ENCODE results near the gene CFDP1. TPM values are rescaled to one million over a fixed set of nuclear protein-coding genes. Genes with fewer than 3 reads are reported as not detected.

The CFDP1 gene
- total and polyA plus RNA-seq, 2 of the 13 experiments (the other 11 are each of a cell fraction or from before 2014, with no cell fraction given) = 78.6 to 153 TPM

- peak; percentile 98 for TF ChIP-seq ZSCAN31 (CRISPR knock-in tag; IDR thresholded peaks at IDR 0.05; ENCODE audit: low read depth)
- TF ChIP-seq GABPB1 (CRISPR knock-in tag; IDR thresholded peaks at IDR 0.05) = peak; percentile 88
- TF ChIP-seq NFE2L1 (CRISPR knock-in tag; IDR thresholded peaks at IDR 0.05; ENCODE audit: borderline replicate concordance) = no peak
- TF ChIP-seq IRF2 (CRISPR knock-in tag; IDR thresholded peaks at IDR 0.05) = peak; percentile 97
- TF ChIP-seq ZNF101 (CRISPR knock-in tag; IDR thresholded peaks at IDR 0.05; ENCODE audit: borderline replicate concordance, low read depth) = no peak
- peak; percentile 85 for TF ChIP-seq CEBPG (CRISPR knock-in tag; IDR thresholded peaks at IDR 0.05)
- TF ChIP-seq ZFP36L1 (CRISPR knock-in tag; IDR thresholded peaks at IDR 0.05) = peak; percentile 83; the same call in 1 of the 2 replicates
- peak; percentile 90 for TF ChIP-seq AGO2 (optimal IDR thresholded peaks at IDR 0.05; ENCODE audit: low read depth, low read length)
- no peak for TF ChIP-seq FOXM1 (CRISPR knock-in tag; IDR thresholded peaks at IDR 0.05)
- TF ChIP-seq ZNF12 (CRISPR knock-in tag; IDR thresholded peaks at IDR 0.05) = no peak
- 0 out of 2 replicates have a peak, but pooled peaks have one; percentile 67 for TF ChIP-seq ELF4 (CRISPR knock-in tag; IDR thresholded peaks at IDR 0.05; ENCODE audit: borderline replicate concordance)
- TF ChIP-seq XRCC5 (optimal IDR thresholded peaks at IDR 0.05; ENCODE audit: low read length) = peak; percentile 100
- peak; percentile 45; the same call in 1 of the 2 replicates for TF ChIP-seq ZNF362 (CRISPR knock-in tag; IDR thresholded peaks at IDR 0.05; ENCODE audit: borderline replicate concordance)
- TF ChIP-seq EHMT2 (IDR thresholded peaks at IDR 0.05; ENCODE audit: borderline replicate concordance, low read depth, low read length) = no peak; the same call in 1 of the 2 replicates
- TF ChIP-seq, protein P1, sequence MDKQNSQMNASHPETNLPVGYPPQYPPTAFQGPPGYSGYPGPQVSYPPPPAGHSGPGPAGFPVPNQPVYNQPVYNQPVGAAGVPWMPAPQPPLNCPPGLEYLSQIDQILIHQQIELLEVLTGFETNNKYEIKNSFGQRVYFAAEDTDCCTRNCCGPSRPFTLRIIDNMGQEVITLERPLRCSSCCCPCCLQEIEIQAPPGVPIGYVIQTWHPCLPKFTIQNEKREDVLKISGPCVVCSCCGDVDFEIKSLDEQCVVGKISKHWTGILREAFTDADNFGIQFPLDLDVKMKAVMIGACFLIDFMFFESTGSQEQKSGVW (CRISPR knock-in tag; IDR thresholded peaks at IDR 0.05; ENCODE audit: borderline replicate concordance) = 0 out of 2 replicates have a peak, but pooled peaks have one; percentile 70
- peak; percentile 90 for TF ChIP-seq ZMYM3 (CRISPR knock-in tag; IDR thresholded peaks at IDR 0.05)
- TF ChIP-seq TP53 (CRISPR knock-in tag; conservative IDR thresholded peaks at IDR 0.05) = 0 out of 2 replicates have a peak, but pooled peaks have one; percentile 56
- TF ChIP-seq, protein P2, sequence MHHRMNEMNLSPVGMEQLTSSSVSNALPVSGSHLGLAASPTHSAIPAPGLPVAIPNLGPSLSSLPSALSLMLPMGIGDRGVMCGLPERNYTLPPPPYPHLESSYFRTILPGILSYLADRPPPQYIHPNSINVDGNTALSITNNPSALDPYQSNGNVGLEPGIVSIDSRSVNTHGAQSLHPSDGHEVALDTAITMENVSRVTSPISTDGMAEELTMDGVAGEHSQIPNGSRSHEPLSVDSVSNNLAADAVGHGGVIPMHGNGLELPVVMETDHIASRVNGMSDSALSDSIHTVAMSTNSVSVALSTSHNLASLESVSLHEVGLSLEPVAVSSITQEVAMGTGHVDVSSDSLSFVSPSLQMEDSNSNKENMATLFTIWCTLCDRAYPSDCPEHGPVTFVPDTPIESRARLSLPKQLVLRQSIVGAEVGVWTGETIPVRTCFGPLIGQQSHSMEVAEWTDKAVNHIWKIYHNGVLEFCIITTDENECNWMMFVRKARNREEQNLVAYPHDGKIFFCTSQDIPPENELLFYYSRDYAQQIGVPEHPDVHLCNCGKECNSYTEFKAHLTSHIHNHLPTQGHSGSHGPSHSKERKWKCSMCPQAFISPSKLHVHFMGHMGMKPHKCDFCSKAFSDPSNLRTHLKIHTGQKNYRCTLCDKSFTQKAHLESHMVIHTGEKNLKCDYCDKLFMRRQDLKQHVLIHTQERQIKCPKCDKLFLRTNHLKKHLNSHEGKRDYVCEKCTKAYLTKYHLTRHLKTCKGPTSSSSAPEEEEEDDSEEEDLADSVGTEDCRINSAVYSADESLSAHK (CRISPR knock-in tag; IDR thresholded peaks at IDR 0.05; ENCODE audit: borderline replicate concordance) = 0 out of 2 replicates have a peak, but pooled peaks have one; percentile 27
- TF ChIP-seq, protein P3, sequence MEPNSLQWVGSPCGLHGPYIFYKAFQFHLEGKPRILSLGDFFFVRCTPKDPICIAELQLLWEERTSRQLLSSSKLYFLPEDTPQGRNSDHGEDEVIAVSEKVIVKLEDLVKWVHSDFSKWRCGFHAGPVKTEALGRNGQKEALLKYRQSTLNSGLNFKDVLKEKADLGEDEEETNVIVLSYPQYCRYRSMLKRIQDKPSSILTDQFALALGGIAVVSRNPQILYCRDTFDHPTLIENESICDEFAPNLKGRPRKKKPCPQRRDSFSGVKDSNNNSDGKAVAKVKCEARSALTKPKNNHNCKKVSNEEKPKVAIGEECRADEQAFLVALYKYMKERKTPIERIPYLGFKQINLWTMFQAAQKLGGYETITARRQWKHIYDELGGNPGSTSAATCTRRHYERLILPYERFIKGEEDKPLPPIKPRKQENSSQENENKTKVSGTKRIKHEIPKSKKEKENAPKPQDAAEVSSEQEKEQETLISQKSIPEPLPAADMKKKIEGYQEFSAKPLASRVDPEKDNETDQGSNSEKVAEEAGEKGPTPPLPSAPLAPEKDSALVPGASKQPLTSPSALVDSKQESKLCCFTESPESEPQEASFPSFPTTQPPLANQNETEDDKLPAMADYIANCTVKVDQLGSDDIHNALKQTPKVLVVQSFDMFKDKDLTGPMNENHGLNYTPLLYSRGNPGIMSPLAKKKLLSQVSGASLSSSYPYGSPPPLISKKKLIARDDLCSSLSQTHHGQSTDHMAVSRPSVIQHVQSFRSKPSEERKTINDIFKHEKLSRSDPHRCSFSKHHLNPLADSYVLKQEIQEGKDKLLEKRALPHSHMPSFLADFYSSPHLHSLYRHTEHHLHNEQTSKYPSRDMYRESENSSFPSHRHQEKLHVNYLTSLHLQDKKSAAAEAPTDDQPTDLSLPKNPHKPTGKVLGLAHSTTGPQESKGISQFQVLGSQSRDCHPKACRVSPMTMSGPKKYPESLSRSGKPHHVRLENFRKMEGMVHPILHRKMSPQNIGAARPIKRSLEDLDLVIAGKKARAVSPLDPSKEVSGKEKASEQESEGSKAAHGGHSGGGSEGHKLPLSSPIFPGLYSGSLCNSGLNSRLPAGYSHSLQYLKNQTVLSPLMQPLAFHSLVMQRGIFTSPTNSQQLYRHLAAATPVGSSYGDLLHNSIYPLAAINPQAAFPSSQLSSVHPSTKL (CRISPR knock-in tag; IDR thresholded peaks at IDR 0.05) = peak; percentile 65
Measured at GRCh38 chr16:75464122-75464918, 31.0 kb upstream of the CFDP1 start, which contains the start of gene TMEM170A (continued).

Measured in HepG2 (cell line).